Fibroblast of the aortic adventitia (primary cell): Measurements from ENCODE around the gene BEGAIN. TPM values are rescaled to one million over a fixed set of nuclear protein-coding genes. Genes with fewer than 3 reads are reported as not detected.

Experiments used
- DNase-seq: peaks from one replicate; pipeline ENCODE4 v3.0.0-alpha.2; 2010; ENCODE audit warnings: low read depth
- H3K4me3 ChIP-seq: 2 replicates; pipeline ENCODE4 v1.5.1; 2011; ENCODE audit warnings: low read depth, mild to moderate bottlenecking, control low read depth, low read length, moderate library complexity
- CTCF ChIP-seq: IDR thresholded peaks from 2 replicates; pipeline ENCODE4 v1.5.1; 2011; ENCODE audit warnings: mild to moderate bottlenecking, low read length, control low read depth, inconsistent platforms; ENCODE audit not compliant: insufficient read depth
- total RNA-seq: library from RNA; depleted of rRNA; stranded (reverse); fragments of >200 nt; gene quantifications from 2 replicates; pipeline ENCODE4 v1.2.3, GENCODE V29; 2012; ENCODE audit warnings: low replicate concordance

BEGAIN gene
- total RNA-seq, 1 donor: 0.18 TPM

GRCh38 chr14:100549834-100550625 lies 37.2 kb downstream of the BEGAIN start:
- no peak for DNase-seq
- no peak overlapping the region for H3K4me3 ChIP-seq
- no peak for TF ChIP-seq CTCF

- DNase-seq: no peak
- TF ChIP-seq CTCF: no peak
Measured at GRCh38 chr14:100548939-100549338, 38.3 kb downstream of the BEGAIN start.

GRCh38 chr14:100548295-100548655 lies 38.9 kb downstream of the BEGAIN start:
- no peak overlapping the region for H3K4me3 ChIP-seq
- no peak for TF ChIP-seq CTCF
- DNase-seq: no peak

More at GRCh38 chr14:100548939-100549338, 38.3 kb downstream of the BEGAIN start:
- H3K4me3 ChIP-seq: no peak overlapping the region

GRCh38 chr14:100547633-100548294 lies 39.5 kb downstream of the BEGAIN start:
- no peak for DNase-seq
- H3K4me3 ChIP-seq: no peak overlapping the region
- TF ChIP-seq CTCF: no peak

GRCh38 chr14:100546051-100546443 lies 41.2 kb downstream of the BEGAIN start:
- DNase-seq: no peak
- H3K4me3 ChIP-seq: no peak overlapping the region
- TF ChIP-seq CTCF: no peak

GRCh38 chr14:100545359-100545758 lies 41.9 kb downstream of the BEGAIN start:
- TF ChIP-seq CTCF: no peak
- no peak overlapping the region for H3K4me3 ChIP-seq
- DNase-seq: no peak
